Heart left ventricle (tissue), 13 donors: ENCODE data around the gene CDC7.

Source experiments
- CTCF ChIP-seq, 12 donors: fragments of 200-600 bp; sonication (generic) in 4 of 12; IDR thresholded peaks; one replicate each; pipeline versions ENCODE4 v1.5.0 to v1.8.0; 2018 to 2022; ENCODE audit warnings: antibody characterized with exemption in 12 of 12, mild to moderate bottlenecking in 5 of 12
- POLR2A ChIP-seq, 2 donors: fragments of 450-650 bp; IDR thresholded peaks; one replicate each; pipeline ENCODE4 v1.6.1; 2017; ENCODE audit warnings: antibody characterized with exemption in 2 of 2, mild to moderate bottlenecking in 2 of 2, moderate library complexity in 2 of 2
- donor health status: ischemic (EF 13 %, LVEDD 7.1; RV severe dilation, severe dysfunction).
- donor health status: DM: no; HTN: yes; CAD: no.
- donor health status: DM: no; HTN: no; CAD: no.
- donor health status: ischemic (EF 25% LVEDD 6.9; RV normal size, moderate dysfunction).
- donor health status: ischemic (EF 25% LVEDD 5.7; RV mildly dilated, moderate dysfunction).
- donor health status: ischemic (EF 35%, LVEDD 5.7; RV mildly dilated, moderate dysfunction).
- donor health status: nonischemic (EF 11% LVEDD 7.7; RV severe dilation, severe dysfunction).
- donor health status: DM: yes; HTN: yes; CAD: no.
- donor health status: PGD.
- donor health status: ischemic (EF 29% LVEDD 5.4; RV normal size, mild dysfunction).
- donor health status: nonischemic (EF 23%, LVEDD 6.1; RV moderate dilation, normal function).

GRCh38 chr1:91506071-91506470, 5.4 kb downstream of the CDC7 start:
- no peak for TF ChIP-seq CTCF (IDR thresholded peaks at IDR 0.05)
- no peak for TF ChIP-seq POLR2A (IDR thresholded peaks at IDR 0.05)
